GM10248 (cell line): ENCODE data around the gene CANT1.
"Not testable (repeated sequence)": the region's sequence is repeated elsewhere in the genome, so short reads cannot be mapped to it uniquely, and the experiment has no call there.

Experiments
- CTCF ChIA-PET: fragments of 300-600 bp; sonication (Branson Sonifier 250); formaldehyde crosslinking; extraction: SDS; loops from one replicate; lab custom pipeline; 2021; ENCODE audit warnings: antibody characterized with exemption; lab: Yijun Ruan, JAX
- POLR2A ChIA-PET: fragments of 350-650 bp; sonication (Branson Sonifier 250); formaldehyde crosslinking; extraction: SDS; loops from one replicate; lab custom pipeline; 2020; ENCODE audit warnings: antibody characterized with exemption; lab: Yijun Ruan, JAX
- DNase-seq: peaks from one replicate; pipeline ENCODE4 v3.0.0; 2012; ENCODE audit errors: extremely low spot score
- TF ChIP-seq, protein P1 (sequence below): IDR thresholded peaks from 2 replicates; pipeline ENCODE4 v1.5.1; 2012; ENCODE audit warnings: mild to moderate bottlenecking, low read depth; ENCODE audit errors: extremely low read depth, missing control alignments, control extremely low read depth

The CANT1 gene

GRCh38 chr17:79034931-79035485 is 25.4 kb upstream of the CANT1 start:
- no peak for DNase-seq
- POLR2A ChIA-PET, result no interaction called here
- CTCF ChIA-PET, result interaction anchor here (1.2 to 3.7 kb wide), 2 partner anchors 10 to 52 kb away, joined by 3 to 22 read pairs; no protein-coding TSS in a partner anchor
- TF ChIP-seq, protein P1, sequence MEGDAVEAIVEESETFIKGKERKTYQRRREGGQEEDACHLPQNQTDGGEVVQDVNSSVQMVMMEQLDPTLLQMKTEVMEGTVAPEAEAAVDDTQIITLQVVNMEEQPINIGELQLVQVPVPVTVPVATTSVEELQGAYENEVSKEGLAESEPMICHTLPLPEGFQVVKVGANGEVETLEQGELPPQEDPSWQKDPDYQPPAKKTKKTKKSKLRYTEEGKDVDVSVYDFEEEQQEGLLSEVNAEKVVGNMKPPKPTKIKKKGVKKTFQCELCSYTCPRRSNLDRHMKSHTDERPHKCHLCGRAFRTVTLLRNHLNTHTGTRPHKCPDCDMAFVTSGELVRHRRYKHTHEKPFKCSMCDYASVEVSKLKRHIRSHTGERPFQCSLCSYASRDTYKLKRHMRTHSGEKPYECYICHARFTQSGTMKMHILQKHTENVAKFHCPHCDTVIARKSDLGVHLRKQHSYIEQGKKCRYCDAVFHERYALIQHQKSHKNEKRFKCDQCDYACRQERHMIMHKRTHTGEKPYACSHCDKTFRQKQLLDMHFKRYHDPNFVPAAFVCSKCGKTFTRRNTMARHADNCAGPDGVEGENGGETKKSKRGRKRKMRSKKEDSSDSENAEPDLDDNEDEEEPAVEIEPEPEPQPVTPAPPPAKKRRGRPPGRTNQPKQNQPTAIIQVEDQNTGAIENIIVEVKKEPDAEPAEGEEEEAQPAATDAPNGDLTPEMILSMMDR, result no peak

GRCh38 chr17:79033741-79034501 is 24.4 kb upstream of the CANT1 start:
- ChIA-PET POLR2A (no interaction called here), CTCF (interaction anchor here (1.2 to 3.7 kb wide), 5 partner anchors 8 to 360 kb away, joined by 3 to 22 read pairs (median 14); no protein-coding TSS in a partner anchor)
- DNase-seq, result no peak
- TF ChIP-seq, protein P1, result no peak

- TF ChIP-seq, protein P1, result no peak
- DNase-seq, result no peak
- ChIA-PET POLR2A (no interaction called here), CTCF (interaction anchor here (2.0 to 3.7 kb wide), 4 partner anchors 9 to 360 kb away, joined by 6 to 22 read pairs (median 16); no protein-coding TSS in a partner anchor)
Measured at GRCh38 chr17:79033046-79033616, 23.6 kb upstream of the CANT1 start.

DNA sequence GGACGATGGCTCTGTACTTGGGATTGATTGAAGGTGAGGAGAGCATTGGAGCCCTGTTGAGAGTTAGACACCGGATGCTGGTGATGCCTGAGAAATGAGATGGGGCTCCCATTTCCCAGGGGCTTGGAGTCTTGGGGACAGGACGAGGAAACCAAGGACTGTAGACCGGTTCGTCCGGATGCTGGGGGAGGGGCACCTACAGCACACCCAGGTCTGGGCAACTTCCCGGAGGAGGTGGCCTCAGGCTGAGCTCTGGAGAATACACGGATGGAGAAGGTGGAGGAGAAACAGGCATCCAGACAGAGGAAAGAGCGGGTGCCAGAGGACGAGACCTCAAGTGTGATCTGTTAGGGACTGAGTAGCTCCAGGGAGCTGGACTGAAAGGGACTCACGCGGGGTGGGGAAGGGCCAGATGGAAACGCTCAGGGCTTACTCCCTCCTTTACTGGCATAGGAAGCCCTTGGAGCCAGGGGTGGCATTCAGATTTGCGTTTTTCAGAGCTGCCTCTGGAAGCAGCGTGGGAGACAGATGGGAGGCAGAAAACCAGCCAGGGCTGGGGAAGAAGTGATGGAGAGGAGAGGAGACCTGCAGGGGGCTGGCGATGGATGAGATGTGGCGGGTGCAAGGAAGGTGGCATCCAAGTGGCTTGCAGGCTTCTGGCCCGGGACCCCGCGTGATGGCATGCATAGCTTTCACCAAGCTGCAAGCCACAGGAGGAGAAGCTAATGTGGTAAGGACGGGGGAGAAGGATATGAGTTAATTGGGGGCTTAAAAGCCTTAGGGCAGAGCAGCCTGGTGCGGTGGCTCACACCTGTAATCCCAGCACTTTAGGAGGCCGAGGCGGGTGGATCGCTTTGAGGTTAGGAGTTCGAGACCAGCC is 22.7 kb upstream of the CANT1 start:
- TF ChIP-seq, protein P1, result no peak
- ChIA-PET POLR2A (no interaction called here), CTCF (interaction anchor here (2.0 to 3.7 kb wide), 4 partner anchors 10 to 361 kb away, joined by 6 to 22 read pairs (median 16); no protein-coding TSS in a partner anchor)
- DNase-seq, result no peak

- CTCF ChIA-PET, result interaction anchor here (2.8 kb wide), 1 partner anchor 15 kb away, joined by 7 read pairs; no protein-coding TSS in a partner anchor
- DNase-seq, POLR2A ChIA-PET: not testable (repeated sequence)
Measured at GRCh38 chr17:79030636-79031035, 21.1 kb upstream of the CANT1 start.

GRCh38 chr17:79029327-79030009 is 19.9 kb upstream of the CANT1 start:
- TF ChIP-seq, protein P1, result no peak
- ChIA-PET POLR2A (no interaction called here), CTCF (interaction anchor here (2.8 kb wide), 1 partner anchor 16 kb away, joined by 7 read pairs; no protein-coding TSS in a partner anchor)
- no peak for DNase-seq
